ENCODE data around the gene NMT2. TPM values are rescaled to one million over a fixed set of nuclear protein-coding genes. Genes with fewer than 3 reads are reported as not detected.

The NMT2 gene
- total and polyA plus RNA-seq, 2 experiments from 2014 or later: 11.7 to 16.8 TPM

GRCh38 chr10:15067154-15067553 lies 101.3 kb downstream of the NMT2 start (continued):
- TF ChIP-seq CTCF (conservative IDR thresholded peaks at IDR 0.05; ENCODE audit: low read depth in 2 of 2) (no peak), ZNF331 (CRISPR knock-in tag; IDR thresholded peaks at IDR 0.05; ENCODE audit: low read depth) (no peak), JUNB (IDR thresholded peaks at IDR 0.05; ENCODE audit: unreplicated experiment) (no peak), ZNF462 (CRISPR knock-in tag; IDR thresholded peaks at IDR 0.05) (no peak), CREB1 (CRISPR knock-in tag; IDR thresholded peaks at IDR 0.05; ENCODE audit: low read depth) (no peak)

- H3K27me3 Mint-ChIP-seq (ENCODE audit: insufficient read depth, low read depth, poor library complexity): peaks cover 2% of the 10 kb centered on the region
- H3F3A ChIP-seq (replicated peaks; ENCODE audit: low read depth): no peaks in the 10 kb centered on the region
- H3K27ac ChIP-seq (ENCODE audit: low read depth): no peak overlapping the region
- no peak for DNase-seq (ENCODE audit: low spot score)
- no peak overlapping the region for H2AFZ ChIP-seq
- no peaks in the 10 kb centered on the region; the same call in 1 of the 2 replicates for H3K9me2 ChIP-seq (ENCODE audit: insufficient read depth)
- no peaks in the 10 kb centered on the region for H3K4me1 Mint-ChIP-seq
- H3K79me2 ChIP-seq (replicated peaks; ENCODE audit: insufficient read depth): no peaks in the 10 kb centered on the region
- ATAC-seq: no peak
- no peak overlapping the region for H3K27ac Mint-ChIP-seq
- no peak overlapping the region for H3K4me3 Mint-ChIP-seq
- H3K9me3 Mint-ChIP-seq: peaks cover 23% of the 10 kb centered on the region
- H3K36me3 ChIP-seq (ENCODE audit: insufficient read depth): no peaks in the 10 kb centered on the region
- no peak overlapping the region for H3K4me3 ChIP-seq
- no peaks in the 10 kb centered on the region for H4K20me1 ChIP-seq (replicated peaks; ENCODE audit: insufficient read depth)
- no peaks in the 10 kb centered on the region for H3K27me3 ChIP-seq (ENCODE audit: insufficient read depth)
- H3K4me1 ChIP-seq (ENCODE audit: insufficient read depth): no peaks in the 10 kb centered on the region
- peaks cover 4% of the 10 kb centered on the region; the same call in 1 of the 3 replicates for H3K36me3 Mint-ChIP-seq (ENCODE audit: low read depth)
- no peak overlapping the region for H3K4me2 ChIP-seq
- no peak for TF ChIP-seq ZNF462 (CRISPR knock-in tag; IDR thresholded peaks at IDR 0.05)
- no peak for TF ChIP-seq ZNF114 (CRISPR knock-in tag; IDR thresholded peaks at IDR 0.05)
- TF ChIP-seq EZH2phosphoT487 (IDR thresholded peaks at IDR 0.05; ENCODE audit: unreplicated experiment): no peak
- TF ChIP-seq STAT1 (IDR thresholded peaks at IDR 0.05; ENCODE audit: unreplicated experiment): no peak
- no peak for TF ChIP-seq ZNF331 (CRISPR knock-in tag; IDR thresholded peaks at IDR 0.05; ENCODE audit: low read depth)
Measured at GRCh38 chr10:15060638-15061037, 107.9 kb downstream of the NMT2 start.
